GOT3 (cell line): ENCODE results near the gene PARN.
"Not testable (repeated sequence)": the region's sequence is repeated elsewhere in the genome, so short reads cannot be mapped to it uniquely, and the experiment has no call there.

Experiments used
- DNase-seq: peaks from one replicate; lab custom pipeline; 2025; ENCODE audit warnings: mixed read lengths; lab: John Stamatoyannopoulos, UW

The PARN gene

GRCh38 chr16:14574698-14575415, 55.2 kb downstream of the PARN start:
- not testable (repeated sequence) for DNase-seq

DNA sequence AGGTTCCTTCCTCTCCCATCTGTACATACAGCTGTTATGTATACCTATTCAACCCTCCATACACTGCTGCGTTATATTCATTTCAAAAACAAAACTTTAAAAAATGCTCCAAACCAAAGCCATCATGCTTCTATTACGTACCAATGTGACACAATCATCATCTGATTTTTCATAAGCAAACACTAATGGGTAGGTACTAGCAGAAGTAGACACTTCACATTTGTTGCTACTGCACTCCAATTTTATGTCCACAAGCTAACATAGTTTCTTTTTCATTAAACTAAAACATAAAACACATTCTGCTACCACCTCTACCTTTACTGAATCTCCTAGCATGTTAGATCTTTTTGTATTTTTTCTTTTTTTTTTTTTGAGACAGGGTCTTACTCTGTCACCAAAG, 57.5 kb downstream of the PARN start:
- no peak for DNase-seq

DNA sequence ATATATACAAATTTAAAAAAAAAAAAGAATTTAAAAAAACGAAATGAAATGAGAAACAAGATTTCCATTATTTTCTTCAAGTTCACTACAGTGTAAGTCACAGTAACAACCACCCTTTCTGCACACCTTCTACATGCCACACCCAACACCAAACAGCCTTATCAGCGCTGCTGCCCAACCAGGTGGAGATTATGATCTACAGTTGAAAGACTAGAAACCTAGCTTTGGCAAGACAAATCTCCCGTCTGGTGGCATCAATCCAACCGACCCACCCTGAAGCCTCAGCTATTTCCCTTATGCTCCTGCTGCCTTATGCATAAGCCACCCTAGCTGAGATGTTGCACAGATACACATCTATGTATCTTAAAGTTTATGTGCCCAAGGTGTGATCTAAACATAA, 60.8 kb downstream of the PARN start:
- no peak for DNase-seq

DNA sequence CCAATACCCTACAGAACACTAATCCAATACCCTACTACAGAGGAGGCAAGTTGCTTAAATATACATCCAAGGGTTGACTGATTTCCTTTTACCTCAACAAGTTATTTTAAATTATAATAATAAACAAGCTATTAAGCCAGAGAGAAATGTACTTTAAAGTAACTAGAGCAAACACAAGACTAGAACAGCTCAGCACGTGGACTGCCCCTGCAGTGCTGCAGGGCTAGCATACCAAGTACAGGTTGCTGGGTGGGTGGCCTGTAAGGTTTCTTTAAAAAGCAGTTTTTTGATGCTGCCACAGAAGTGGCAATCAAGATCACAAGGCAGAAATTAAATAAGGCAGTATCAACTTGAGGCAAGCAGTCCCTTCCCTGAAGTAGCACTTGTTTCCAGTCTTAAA, 63.5 kb downstream of the PARN start:
- no peak for DNase-seq

GRCh38 chr16:14565688-14566025, 64.4 kb downstream of the PARN start:
- no peak for DNase-seq

GRCh38 chr16:14564861-14565687, 65.0 kb downstream of the PARN start:
- DNase-seq, result no peak

DNA sequence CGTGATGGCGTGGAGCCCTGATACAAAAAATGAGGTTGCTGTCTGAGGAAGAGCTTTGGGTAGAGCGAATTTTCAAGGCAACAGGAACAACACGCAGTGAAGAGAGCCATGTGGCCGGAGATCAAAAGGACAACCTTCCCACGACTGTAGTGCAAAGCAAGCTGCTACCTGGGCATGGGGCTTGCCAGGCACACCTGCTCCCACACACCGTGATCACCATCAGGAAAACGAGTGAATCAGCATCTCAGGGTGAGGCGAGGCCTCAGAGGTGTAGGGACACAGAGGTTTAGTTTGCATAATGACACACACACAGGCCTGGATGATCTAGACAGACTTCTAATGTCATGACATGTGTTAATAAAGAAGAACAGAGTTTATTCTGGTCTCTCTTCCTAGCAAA, 65.7 kb downstream of the PARN start:
- DNase-seq, result no peak

DNA sequence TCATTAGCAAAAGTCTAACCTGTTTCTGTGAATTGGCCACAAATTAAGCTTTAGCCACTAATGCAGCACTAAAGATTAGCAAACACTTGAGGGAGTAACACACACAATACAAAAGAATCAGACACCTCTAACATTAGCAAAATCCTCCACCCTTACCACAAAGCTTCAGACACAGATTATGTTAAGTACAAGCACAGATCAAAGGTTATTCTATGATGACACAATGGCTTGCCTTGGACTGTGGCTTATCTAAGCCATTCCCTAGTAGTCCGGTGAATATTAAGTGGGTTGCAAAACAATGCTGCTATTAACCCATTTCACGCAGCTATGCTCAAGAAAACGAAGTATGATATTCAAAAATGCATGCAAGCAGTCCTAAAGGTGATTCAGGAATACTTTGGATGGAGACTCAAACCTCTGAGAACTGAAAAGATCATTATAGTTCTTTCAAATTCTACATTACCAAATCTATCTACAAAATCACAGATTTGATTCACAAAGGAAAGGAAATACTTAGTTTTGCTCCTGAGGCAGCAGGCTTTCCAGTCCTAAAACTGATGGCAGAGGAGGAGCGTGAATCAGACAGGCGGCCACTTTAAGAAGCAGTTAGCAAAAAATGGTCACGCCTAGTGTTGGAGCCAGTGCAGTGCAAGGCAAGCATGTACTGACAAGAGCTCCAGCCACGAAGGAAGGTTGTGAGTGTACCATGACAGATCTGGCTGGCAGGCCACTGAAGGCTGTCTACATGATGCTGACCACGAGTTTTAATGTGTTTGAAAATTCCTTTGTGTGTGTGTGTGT, 67.2 kb downstream of the PARN start:
- no peak for DNase-seq

DNA sequence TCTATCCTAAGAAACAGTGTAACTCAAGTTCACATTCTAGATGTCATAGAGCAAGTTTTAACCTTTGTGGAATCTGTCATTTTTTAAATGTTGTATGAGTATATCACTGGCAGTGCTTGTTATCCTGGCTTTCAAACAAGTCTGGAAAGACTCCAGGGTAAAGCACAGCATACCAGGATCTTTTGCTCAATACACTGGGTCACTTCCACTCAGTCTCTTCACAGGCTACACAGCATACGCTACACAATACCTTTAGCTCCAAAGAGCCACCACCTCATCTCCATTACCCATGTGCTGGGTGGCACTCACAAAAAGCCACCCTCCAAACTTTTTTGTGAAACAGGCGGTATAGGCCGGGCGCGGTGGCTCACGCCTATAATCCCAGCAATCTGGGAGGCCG, 69.5 kb downstream of the PARN start:
- no peak for DNase-seq

GRCh38 chr16:14559809-14560241, 70.2 kb downstream of the PARN start:
- DNase-seq, result no peak

- DNase-seq, result no peak
These were observed 76.6 kb downstream of the PARN start for GRCh38 chr16:14553447-14553846.

DNA sequence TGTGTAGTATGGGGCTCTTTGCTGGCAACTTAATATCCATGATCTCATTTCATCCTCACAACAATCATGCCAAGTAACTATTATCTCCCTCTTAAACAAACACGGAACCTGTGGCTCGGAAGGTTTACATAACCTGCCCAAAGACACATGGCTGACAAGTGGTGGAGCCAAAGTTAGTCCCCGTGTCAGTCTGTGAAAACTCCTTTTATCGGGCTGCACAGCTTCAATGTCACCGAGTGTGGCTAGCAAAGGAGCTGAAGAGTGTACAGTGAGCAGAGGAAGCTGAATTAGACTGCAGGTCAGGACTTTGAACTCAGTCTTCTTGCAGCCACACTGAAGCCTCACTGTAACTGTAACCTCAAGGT, 80.3 kb downstream of the PARN start:
- DNase-seq, result no peak

DNA sequence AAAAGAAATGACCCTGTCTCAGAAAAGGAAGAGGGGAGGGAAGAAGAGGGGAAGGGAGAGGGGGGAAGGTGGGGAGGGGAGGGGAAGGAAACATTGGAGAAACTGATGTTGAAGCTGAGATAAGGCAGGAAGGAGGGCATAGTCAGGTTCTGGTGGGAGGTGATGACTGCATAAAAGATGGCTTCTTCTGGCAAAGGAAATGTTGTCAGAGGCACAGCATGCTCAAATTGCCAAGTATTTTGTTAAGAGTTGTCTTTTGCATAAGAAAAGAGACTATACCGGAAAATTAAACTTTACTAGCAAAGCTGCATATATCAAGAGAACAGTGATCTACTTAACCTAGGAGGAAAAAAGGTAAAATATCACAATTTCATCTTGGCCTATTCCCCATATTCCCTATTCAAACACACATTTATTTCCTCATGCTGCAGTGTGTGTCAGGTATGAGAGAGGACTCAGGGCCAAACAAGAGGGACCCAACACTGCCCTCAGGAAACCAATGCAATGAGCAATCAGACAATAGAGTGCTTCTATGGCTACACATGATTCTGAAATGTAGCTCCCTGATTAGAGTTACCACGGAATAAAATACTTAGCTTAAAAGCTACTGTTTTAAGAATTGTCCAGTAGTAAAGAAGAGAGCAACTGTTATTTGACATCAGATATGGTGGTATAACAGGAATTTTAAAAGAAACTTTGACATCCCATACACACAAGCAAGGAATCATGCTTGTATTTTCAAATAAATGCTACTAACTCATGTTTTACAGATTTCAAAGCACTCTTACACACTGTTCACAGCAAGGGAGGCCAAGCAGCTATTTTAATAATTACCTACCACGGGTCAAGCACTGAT, 80.9 kb downstream of the PARN start:
- DNase-seq, result no peak

GRCh38 chr16:14545346-14545884, 84.6 kb downstream of the PARN start:
- no peak for DNase-seq

- DNase-seq, result not testable (repeated sequence)
These were observed 85.2 kb downstream of the PARN start for GRCh38 chr16:14544846-14545245.

DNA sequence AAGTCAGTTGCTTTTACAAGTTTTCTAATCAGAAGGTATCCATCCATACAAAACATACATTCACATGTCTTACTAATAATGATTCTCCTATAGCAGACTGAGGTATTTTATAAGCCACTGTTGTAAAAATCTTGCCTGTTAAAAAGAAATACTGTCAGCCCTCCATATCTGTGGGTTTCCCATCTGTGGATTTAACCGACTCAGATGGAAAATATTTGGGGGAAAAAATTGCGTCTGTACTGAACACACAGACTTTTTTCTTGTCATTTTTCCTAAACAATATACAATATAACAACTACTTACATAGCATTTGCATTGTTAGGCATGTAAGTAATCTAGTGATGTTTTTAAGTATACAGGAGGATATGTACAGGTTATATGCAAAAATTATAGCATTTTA, 90.4 kb downstream of the PARN start:
- DNase-seq, result no peak

- no peak for DNase-seq
These were observed 90.9 kb downstream of the PARN start for GRCh38 chr16:14539156-14539555.

DNA sequence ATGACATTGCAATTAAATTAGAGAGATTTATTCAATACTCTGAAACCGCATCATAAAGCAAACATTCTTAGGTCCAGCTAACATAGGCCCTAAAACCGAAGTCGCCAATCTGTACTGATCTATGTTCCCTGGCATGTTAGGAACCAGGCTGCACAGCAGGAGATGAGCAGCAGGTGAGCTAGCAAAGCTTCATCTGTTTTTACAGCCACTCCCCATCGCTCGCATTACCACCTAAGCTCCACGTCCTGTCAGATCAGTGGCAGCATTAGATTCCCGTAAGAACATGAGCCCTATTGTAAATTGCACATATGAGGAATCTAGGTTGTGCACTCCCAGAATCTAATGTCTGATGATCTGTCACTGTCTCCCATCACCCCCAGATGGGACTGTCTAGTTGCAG, 91.5 kb downstream of the PARN start:
- no peak for DNase-seq

DNA sequence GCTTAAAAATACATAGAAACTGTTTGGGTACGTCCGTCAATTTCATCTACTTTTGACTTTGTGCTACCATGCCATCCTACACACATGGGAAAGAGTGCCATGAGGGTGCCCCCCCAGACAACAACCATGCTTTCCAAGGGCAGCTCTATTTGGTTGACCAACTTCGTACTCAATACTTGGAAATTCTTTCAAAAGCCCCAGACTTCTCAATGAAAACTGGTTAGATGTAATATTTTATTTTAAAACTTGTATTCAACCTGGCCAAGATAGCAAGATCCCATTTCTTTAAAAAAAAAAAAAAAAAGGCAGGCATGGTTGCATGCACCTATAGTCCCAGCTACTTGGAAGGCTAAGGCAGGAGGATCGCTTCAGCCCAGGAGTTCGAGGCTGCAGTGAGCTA, 98.4 kb downstream of the PARN start:
- no peak for DNase-seq

GRCh38 chr16:14531101-14531500, 99.0 kb downstream of the PARN start:
- DNase-seq, result no peak

GRCh38 chr16:14530046-14530445, 100.0 kb downstream of the PARN start:
- DNase-seq, result no peak
